Tibial artery (tissue), 4 donors: ENCODE measurements around the gene SLC26A1.

Source experiments
- DNase-seq, 2 donors: peaks; one replicate each; pipeline ENCODE4 v3.0.0-alpha.2; 2019
- H3K27ac ChIP-seq, 2 donors: fragments of 200-600 bp; sonication (generic) in 1 of 2; 1 replicate in 1 of 2; 2 replicates in 1 of 2; pipeline ENCODE4 v1.5.1; 2018 to 2019; ENCODE audit warnings: mild to moderate bottlenecking in 1 of 2
- H3K27me3 ChIP-seq, 2 donors: fragments of 200-600 bp; sonication (generic) in 1 of 2; one replicate each; pipeline versions ENCODE4 v1.5.1 to v1.6.0; 2016 to 2019
- H3K36me3 ChIP-seq, 3 donors: fragments of 200-600 bp; sonication (generic) in 2 of 3; one replicate each; pipeline ENCODE4 v1.5.1; 2016 to 2019; ENCODE audit warnings: mild to moderate bottlenecking in 2 of 3
- H3K4me1 ChIP-seq, 4 donors: fragments of 200-600 bp; sonication (generic) in 2 of 4; 1 replicate in 3 of 4; 2 replicates in 1 of 4; pipeline ENCODE4 v1.5.1; 2016 to 2019
- H3K4me3 ChIP-seq, 2 donors: fragments of 200-600 bp; sonication (generic) in 1 of 2; 1 replicate in 1 of 2; 2 replicates in 1 of 2; pipeline ENCODE4 v1.5.1; 2018 to 2019; ENCODE audit warnings: mild to moderate bottlenecking in 2 of 2
- H3K9me3 ChIP-seq, 3 donors: fragments of 200-600 bp; sonication (generic) in 1 of 3; one replicate each; pipeline ENCODE4 v1.5.1; 2016 to 2019
- CTCF ChIP-seq, 2 experiments: fragments of 200-600 bp in 1 of 2; fragments of 450-650 bp in 1 of 2; IDR thresholded peaks; one replicate each; pipeline ENCODE4 v1.5.1; 2017 to 2019; ENCODE audit warnings: antibody characterized with exemption in 2 of 2, mild to moderate bottlenecking in 1 of 2, moderate library complexity in 1 of 2
- intact Hi-C: fragments of 100-400 bp; cut with DNase I; formaldehyde crosslinking; loops from one replicate; pipeline ENCODE4 v1.15.0; 2023; ENCODE audit warnings: low total_unique reads

The SLC26A1 gene

GRCh38 chr4:1022739-1023066 lies 29.5 kb upstream of the SLC26A1 start:
- H3K4me1 ChIP-seq, result peaks cover 0 to 7% (median 0%) of the 10 kb centered on the region in 4 donors
- no peak for DNase-seq
- H3K4me3 ChIP-seq, result no peak overlapping the region
- no peaks in the 10 kb centered on the region for H3K9me3 ChIP-seq
- H3K36me3 ChIP-seq, result peaks cover 12 to 42% (median 36%) of the 10 kb centered on the region in 3 donors
- H3K27me3 ChIP-seq, result no peaks in the 10 kb centered on the region
- no peak for TF ChIP-seq CTCF (IDR thresholded peaks at IDR 0.05)
- no peak overlapping the region for H3K27ac ChIP-seq
- intact Hi-C loops, result no loop called here

- no peak for DNase-seq
- Histone ChIP-seq H3K9me3 (no peaks in the 10 kb centered on the region), H3K27me3 (no peaks in the 10 kb centered on the region), H3K36me3 (peaks cover 12 to 42% (median 36%) of the 10 kb centered on the region in 3 donors), H3K27ac (no peak overlapping the region), H3K4me3 (no peak overlapping the region), H3K4me1 (peaks cover 0 to 11% (median 0%) of the 10 kb centered on the region in 4 donors)
- intact Hi-C loops, result no loop called here
- TF ChIP-seq CTCF (IDR thresholded peaks at IDR 0.05), result no peak
Measured at GRCh38 chr4:1022051-1022738, 29.0 kb upstream of the SLC26A1 start.

GRCh38 chr4:1021386-1022050 lies 28.3 kb upstream of the SLC26A1 start:
- intact Hi-C loops, result no loop called here
- no peak overlapping the region for H3K27ac ChIP-seq
- peaks cover 12 to 42% (median 36%) of the 10 kb centered on the region in 3 donors for H3K36me3 ChIP-seq
- H3K9me3 ChIP-seq, result no peaks in the 10 kb centered on the region
- peaks cover 0 to 11% (median 0%) of the 10 kb centered on the region in 4 donors for H3K4me1 ChIP-seq
- H3K4me3 ChIP-seq, result no peak overlapping the region
- TF ChIP-seq CTCF (IDR thresholded peaks at IDR 0.05), result no peak
- no peaks in the 10 kb centered on the region for H3K27me3 ChIP-seq
- DNase-seq, result no peak

- H3K36me3 ChIP-seq, result peaks cover 7 to 28% (median 26%) of the 10 kb centered on the region in 3 donors
- no peak overlapping the region for H3K4me3 ChIP-seq
- no peaks in the 10 kb centered on the region for H3K27me3 ChIP-seq
- intact Hi-C loops, result loop anchor here (10.0 kb wide), 1 partner anchor 235 kb away; no protein-coding TSS in a partner anchor
- no peaks in the 10 kb centered on the region for H3K9me3 ChIP-seq
- TF ChIP-seq CTCF (IDR thresholded peaks at IDR 0.05), result no peak
- no peak for DNase-seq
- H3K4me1 ChIP-seq, result peaks cover 0 to 13% (median 0%) of the 10 kb centered on the region in 4 donors
- no peak overlapping the region for H3K27ac ChIP-seq
Measured at GRCh38 chr4:1019729-1020470, 26.7 kb upstream of the SLC26A1 start.

- DNase-seq, result no peak
- Histone ChIP-seq H3K36me3 (peaks cover 2 to 23% (median 20%) of the 10 kb centered on the region in 3 donors), H3K9me3 (no peaks in the 10 kb centered on the region), H3K27me3 (no peaks in the 10 kb centered on the region), H3K4me1 (peaks cover 0 to 17% (median 0%) of the 10 kb centered on the region in 4 donors), H3K27ac (no peak overlapping the region), H3K4me3 (no peak overlapping the region)
- TF ChIP-seq CTCF (IDR thresholded peaks at IDR 0.05), result no peak
- intact Hi-C loops, result loop anchor here (10.0 kb wide), 1 partner anchor 235 kb away; no protein-coding TSS in a partner anchor
Measured at GRCh38 chr4:1019320-1019719, 26.1 kb upstream of the SLC26A1 start.
